OCI-LY3 (cell line): ENCODE results near the gene EVX1.

ENCODE experiments used
- H2AFZ ChIP-seq: fragments of 200-600, 300-600 bp; shearing (Covaris generic); 2 replicates; pipeline ENCODE4 v1.6.0; 2014; ENCODE audit warnings: antibody characterized with exemption, low read depth, low read length
- H3K27ac ChIP-seq: fragments of 200-600, 300-600 bp; sonication (generic); 2 replicates; pipeline ENCODE4 v1.5.1; 2014; ENCODE audit warnings: mild to moderate bottlenecking, low read length, moderate library complexity, mixed read lengths
- H3K27me3 ChIP-seq: fragments of 200-600, 300-600 bp; sonication (generic); 2 replicates; pipeline ENCODE4 v1.6.1; 2014; ENCODE audit warnings: low read depth, low read length, mixed read lengths
- H3K36me3 ChIP-seq: fragments of 200-600, 300-600 bp; sonication (generic); replicated peaks from 2 replicates; pipeline ENCODE3; 2014; ENCODE audit warnings: low read depth, low read length, mixed read lengths
- H3K4me1 ChIP-seq: fragments of 300-600, 200-600 bp; sonication (generic); 2 replicates; pipeline ENCODE4 v1.6.1; 2014; ENCODE audit warnings: low read length, mixed read lengths
- H3K4me2 ChIP-seq: fragments of 200-600, 300-600 bp; sonication (generic); 2 replicates; pipeline ENCODE4 v1.6.1; 2014; ENCODE audit warnings: low read length, mixed read lengths
- H3K4me3 ChIP-seq: fragments of 300-600, 200-600 bp; sonication (generic); 2 replicates; pipeline ENCODE4 v1.5.1; 2014; ENCODE audit warnings: antibody characterized with exemption, mild to moderate bottlenecking, low read length, moderate library complexity
- H3K79me2 ChIP-seq: fragments of 300-600, 200-600 bp; shearing (Covaris generic); 2 replicates; pipeline ENCODE4 v1.6.1; 2014; ENCODE audit warnings: mild to moderate bottlenecking, low read length, mixed read lengths
- H3K9ac ChIP-seq: fragments of 300-600, 200-600 bp; shearing (Covaris generic); 2 replicates; pipeline ENCODE4 v1.6.0; 2014; ENCODE audit warnings: mild to moderate bottlenecking, low read length, moderate library complexity
- H3K9me3 ChIP-seq: fragments of 200-600, 300-600 bp; shearing (Covaris generic); 2 replicates; pipeline ENCODE4 v1.6.1; 2014; ENCODE audit warnings: low read length, mixed read lengths; ENCODE audit not compliant: insufficient read depth
- H4K20me1 ChIP-seq: fragments of 200-600, 300-600 bp; sonication (generic); 2 replicates; pipeline ENCODE4 v1.6.1; 2016; ENCODE audit warnings: low read length, mixed read lengths; ENCODE audit not compliant: insufficient read depth
- EZH2phosphoT487 ChIP-seq: fragments of 200-600 bp; shearing (Covaris generic); IDR thresholded peaks from 2 replicates; pipeline ENCODE4 v1.6.1; 2018; ENCODE audit warnings: antibody characterized with exemption, mixed run types, low read depth
- TF ChIP-seq, protein P1 (sequence below): fragments of 200-600, 300-600 bp; sonication (generic); IDR thresholded peaks from 2 replicates; pipeline ENCODE4 v1.5.1; 2014; ENCODE audit warnings: antibody characterized with exemption, low read length, low read depth

The EVX1 gene

DNA sequence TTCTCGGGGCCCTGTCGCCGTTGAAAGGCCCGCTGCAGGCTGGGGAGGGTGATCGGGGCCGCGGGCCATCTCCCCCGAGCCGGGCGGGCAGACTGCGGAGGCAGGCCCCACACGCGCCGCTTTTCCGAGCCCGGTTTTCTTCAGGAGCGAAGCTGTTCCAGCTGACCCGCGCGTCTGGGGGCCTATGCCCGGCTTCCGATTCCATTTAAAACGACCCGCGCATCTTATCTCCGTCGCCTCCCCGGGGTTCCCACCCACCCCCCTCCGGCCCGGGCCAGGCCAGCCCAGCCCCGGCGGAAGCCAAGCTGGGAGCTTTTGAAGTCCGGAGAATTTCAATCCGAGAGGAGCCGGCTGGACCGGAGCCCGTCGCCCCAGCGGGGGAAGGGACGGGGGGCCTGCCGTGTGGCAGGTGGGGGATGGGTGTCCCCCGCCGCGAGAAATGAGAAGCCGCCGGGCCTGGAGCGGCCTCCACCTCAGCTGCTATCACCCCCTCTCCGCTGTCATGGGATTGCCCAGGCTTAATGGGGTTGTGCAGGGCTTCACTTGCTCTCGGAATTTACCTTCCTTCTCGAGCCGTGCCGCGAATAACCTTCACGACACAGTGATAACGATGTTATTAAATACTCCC, 3.1 kb upstream of the EVX1 start:
- no peaks in the 10 kb centered on the region for H3K9me3 ChIP-seq
- no peak overlapping the region for H3K9ac ChIP-seq
- H3K4me3 ChIP-seq, result no peak overlapping the region
- H3K4me2 ChIP-seq, result no peak overlapping the region
- no peaks in the 10 kb centered on the region for H3K36me3 ChIP-seq
- H3K4me1 ChIP-seq, result no peaks in the 10 kb centered on the region
- H3K27ac ChIP-seq, result no peak overlapping the region
- no peak for TF ChIP-seq EZH2phosphoT487
- TF ChIP-seq, protein P1, sequence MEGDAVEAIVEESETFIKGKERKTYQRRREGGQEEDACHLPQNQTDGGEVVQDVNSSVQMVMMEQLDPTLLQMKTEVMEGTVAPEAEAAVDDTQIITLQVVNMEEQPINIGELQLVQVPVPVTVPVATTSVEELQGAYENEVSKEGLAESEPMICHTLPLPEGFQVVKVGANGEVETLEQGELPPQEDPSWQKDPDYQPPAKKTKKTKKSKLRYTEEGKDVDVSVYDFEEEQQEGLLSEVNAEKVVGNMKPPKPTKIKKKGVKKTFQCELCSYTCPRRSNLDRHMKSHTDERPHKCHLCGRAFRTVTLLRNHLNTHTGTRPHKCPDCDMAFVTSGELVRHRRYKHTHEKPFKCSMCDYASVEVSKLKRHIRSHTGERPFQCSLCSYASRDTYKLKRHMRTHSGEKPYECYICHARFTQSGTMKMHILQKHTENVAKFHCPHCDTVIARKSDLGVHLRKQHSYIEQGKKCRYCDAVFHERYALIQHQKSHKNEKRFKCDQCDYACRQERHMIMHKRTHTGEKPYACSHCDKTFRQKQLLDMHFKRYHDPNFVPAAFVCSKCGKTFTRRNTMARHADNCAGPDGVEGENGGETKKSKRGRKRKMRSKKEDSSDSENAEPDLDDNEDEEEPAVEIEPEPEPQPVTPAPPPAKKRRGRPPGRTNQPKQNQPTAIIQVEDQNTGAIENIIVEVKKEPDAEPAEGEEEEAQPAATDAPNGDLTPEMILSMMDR, result no peak
- H2AFZ ChIP-seq, result no peak overlapping the region
- H3K27me3 ChIP-seq, result no peaks in the 10 kb centered on the region
- no peaks in the 10 kb centered on the region for H4K20me1 ChIP-seq
- H3K79me2 ChIP-seq, result no peaks in the 10 kb centered on the region

DNA sequence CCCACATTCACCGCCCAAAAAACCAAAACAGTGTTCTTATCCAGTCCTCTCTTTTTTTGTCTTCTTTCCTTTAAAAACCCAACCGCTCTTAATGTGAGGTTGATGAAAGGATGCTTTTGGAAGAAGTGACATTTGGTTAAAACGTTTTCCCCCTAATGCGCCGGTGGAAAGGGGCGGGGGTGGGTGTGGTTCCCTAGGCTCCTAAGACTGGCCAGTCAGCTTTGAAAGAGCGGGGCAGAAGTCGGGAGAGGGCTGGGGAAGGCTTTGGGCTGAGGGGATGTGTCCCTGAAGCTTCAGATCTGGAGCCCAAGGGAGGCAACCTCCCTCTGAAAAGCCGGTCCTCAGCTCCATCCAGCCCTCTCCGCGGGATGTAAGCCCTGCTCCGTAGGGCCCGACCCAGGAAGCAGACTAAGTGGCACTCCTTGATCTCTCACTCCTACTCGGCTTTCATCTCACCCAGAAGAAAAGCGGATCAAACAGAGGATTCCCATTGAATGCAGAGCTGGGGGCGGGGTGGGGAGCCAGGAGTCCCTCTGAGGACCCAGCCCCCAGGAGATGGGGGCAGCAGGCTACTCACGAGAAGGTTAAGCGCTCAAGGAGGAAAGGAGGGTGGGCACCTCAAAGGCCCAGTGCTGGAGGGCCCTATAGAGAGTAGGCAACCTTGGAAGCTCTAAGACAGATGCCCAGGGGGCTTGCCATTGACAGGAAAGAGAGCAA, 2.4 kb upstream of the EVX1 start:
- no peak overlapping the region for H3K9ac ChIP-seq
- no peak overlapping the region for H3K4me3 ChIP-seq
- TF ChIP-seq, protein P1, result no peak
- TF ChIP-seq EZH2phosphoT487, result no peak
- no peaks in the 10 kb centered on the region for H3K36me3 ChIP-seq
- no peaks in the 10 kb centered on the region for H3K9me3 ChIP-seq
- H2AFZ ChIP-seq, result no peak overlapping the region
- H4K20me1 ChIP-seq, result no peaks in the 10 kb centered on the region
- no peaks in the 10 kb centered on the region for H3K79me2 ChIP-seq
- no peaks in the 10 kb centered on the region for H3K4me1 ChIP-seq
- no peak overlapping the region for H3K4me2 ChIP-seq
- H3K27ac ChIP-seq, result no peak overlapping the region
- no peaks in the 10 kb centered on the region for H3K27me3 ChIP-seq

DNA sequence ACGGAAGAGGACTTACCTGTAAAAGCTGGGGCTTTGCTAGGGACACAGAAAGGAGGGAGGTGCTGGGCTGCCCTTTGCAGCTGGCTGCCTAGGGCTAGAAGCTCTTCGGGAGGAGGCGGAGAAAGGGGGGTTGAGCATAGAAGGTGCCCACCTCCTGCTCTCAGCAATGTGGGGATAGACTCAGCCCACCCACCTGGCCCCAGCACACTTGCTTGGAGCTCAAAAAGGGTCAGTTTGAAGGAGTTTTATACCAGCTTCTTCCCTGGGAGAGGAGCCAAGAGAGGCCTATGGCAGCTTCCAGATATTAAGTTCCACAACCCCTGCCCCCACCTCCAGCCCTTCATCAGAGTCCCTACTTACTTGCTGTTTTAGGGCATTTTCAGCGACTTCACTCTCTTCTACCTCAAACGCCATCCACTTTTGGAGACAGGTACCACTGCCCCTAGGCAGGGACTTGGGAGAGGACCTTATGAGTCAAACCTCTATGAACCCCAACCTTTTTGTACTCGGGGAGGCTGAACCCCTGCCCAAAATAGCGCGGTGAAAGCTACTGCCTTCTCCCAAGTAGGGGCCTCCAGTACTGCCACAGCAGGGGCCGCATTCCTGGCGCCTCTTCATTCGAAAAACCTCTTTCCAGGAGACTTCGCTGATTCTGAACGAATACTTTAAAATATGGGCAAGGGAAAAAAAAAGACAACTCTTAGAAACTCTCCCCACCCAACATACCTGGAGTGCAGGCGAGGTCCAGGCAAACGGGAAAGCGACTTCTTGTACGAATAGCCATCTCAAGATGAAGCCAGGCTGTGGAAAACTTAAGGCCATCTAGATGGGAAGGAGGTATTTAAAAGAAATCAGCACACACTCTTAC, 1.2 kb upstream of the EVX1 start:
- Histone ChIP-seq H3K9ac (no peak overlapping the region), H3K36me3 (no peaks in the 10 kb centered on the region), H3K27me3 (no peaks in the 10 kb centered on the region), H4K20me1 (no peaks in the 10 kb centered on the region), H3K79me2 (no peaks in the 10 kb centered on the region), H2AFZ (no peak overlapping the region), H3K4me2 (no peak overlapping the region), H3K27ac (no peak overlapping the region), H3K9me3 (no peaks in the 10 kb centered on the region), H3K4me3 (no peak overlapping the region), H3K4me1 (no peaks in the 10 kb centered on the region)
- TF ChIP-seq EZH2phosphoT487, result no peak
- TF ChIP-seq, protein P1, result no peak

DNA sequence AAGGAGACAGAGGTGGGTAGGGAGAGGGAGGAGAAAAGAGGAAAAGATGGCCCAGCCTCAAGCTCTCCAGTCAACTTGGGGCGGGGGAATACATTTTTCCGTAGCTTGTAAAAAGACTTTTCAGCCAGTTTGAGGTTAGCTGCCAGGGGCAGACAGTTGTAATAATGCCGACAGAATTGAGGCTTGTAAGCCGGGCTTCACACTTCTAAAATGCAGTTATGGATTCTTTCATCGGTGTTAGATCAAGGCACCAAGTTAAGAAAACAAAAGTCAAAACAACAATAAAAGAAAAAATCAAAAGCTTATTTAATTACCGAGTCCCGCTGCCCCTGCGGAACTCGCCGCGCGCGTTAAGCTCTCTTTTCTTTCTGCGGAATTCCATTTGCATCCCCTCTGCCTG, 448 bp upstream of the EVX1 start:
- no peak for TF ChIP-seq EZH2phosphoT487
- TF ChIP-seq, protein P1, result no peak
- Histone ChIP-seq H3K9me3 (no peaks in the 10 kb centered on the region), H3K4me2 (no peak overlapping the region), H3K27ac (no peak overlapping the region), H4K20me1 (no peaks in the 10 kb centered on the region), H3K4me3 (no peak overlapping the region), H2AFZ (no peak overlapping the region), H3K79me2 (no peaks in the 10 kb centered on the region), H3K9ac (no peak overlapping the region), H3K4me1 (no peaks in the 10 kb centered on the region), H3K27me3 (no peaks in the 10 kb centered on the region), H3K36me3 (no peaks in the 10 kb centered on the region)
